Fibroblast of pulmonary artery (primary cell): ENCODE results near the gene SLC35F4.

Experiments used
- DNase-seq: peaks from one replicate; pipeline ENCODE4 v3.0.0-alpha.2; 2010; ENCODE audit warnings: low read depth
- H3K4me3 ChIP-seq: replicated peaks from 2 replicates; pipeline ENCODE4 v1.5.1; 2011; ENCODE audit warnings: low read depth, mild to moderate bottlenecking, control low read depth, low read length, moderate library complexity
- TF ChIP-seq, protein P1 (sequence below): IDR thresholded peaks from 2 replicates; pipeline ENCODE4 v1.5.1; 2011; ENCODE audit warnings: mild to moderate bottlenecking, control low read depth, low read length, inconsistent platforms; ENCODE audit errors: missing control alignments

SLC35F4 gene

DNA sequence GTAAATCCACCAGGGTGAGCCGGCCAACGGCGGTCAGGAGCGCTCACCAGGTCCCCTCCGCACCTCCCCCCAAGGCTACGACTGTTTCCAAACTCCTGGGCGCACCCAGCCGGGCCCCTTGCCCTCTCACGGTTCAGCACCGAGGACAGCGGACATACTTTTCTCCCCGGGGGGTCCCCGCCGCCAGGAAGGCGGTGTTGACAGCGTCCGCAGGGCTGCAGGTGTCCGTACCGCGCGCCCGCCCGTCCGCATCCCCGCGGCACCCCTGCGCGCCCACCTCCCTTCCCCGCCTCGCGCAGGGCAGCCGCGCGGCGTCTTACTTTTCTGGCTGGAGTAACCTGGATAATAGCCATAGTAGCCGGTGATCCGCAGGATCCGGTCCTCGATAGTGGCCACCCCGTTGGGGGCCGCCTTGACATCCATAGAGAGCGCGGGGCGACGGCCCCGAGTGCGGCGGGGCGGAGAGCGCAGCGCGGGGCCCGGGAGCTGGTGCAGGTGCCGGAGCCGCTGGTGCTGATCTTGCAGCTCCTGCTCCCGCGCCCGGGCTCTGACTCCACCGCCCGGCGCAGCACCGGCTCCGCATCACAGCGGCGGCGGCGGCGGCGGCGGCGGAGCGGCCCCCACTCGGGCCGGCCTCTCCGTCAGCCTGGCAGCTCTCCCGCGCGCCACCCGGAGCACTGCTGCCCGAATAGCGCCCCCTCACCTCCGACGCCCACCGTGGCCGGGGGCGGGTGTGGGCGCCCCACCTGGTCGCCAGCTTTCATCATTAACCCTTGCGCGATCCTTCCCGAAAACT lies at the start of gene SLC35F4:
SLC35F4 (minus strand) TSS at position 690 of the 796 bp plus-strand sequence.
- TF ChIP-seq, protein P1, sequence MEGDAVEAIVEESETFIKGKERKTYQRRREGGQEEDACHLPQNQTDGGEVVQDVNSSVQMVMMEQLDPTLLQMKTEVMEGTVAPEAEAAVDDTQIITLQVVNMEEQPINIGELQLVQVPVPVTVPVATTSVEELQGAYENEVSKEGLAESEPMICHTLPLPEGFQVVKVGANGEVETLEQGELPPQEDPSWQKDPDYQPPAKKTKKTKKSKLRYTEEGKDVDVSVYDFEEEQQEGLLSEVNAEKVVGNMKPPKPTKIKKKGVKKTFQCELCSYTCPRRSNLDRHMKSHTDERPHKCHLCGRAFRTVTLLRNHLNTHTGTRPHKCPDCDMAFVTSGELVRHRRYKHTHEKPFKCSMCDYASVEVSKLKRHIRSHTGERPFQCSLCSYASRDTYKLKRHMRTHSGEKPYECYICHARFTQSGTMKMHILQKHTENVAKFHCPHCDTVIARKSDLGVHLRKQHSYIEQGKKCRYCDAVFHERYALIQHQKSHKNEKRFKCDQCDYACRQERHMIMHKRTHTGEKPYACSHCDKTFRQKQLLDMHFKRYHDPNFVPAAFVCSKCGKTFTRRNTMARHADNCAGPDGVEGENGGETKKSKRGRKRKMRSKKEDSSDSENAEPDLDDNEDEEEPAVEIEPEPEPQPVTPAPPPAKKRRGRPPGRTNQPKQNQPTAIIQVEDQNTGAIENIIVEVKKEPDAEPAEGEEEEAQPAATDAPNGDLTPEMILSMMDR, result no peak
- DNase-seq, result peak; percentile 23
- no peak within 1 kb of the TSS for H3K4me3 ChIP-seq

DNA sequence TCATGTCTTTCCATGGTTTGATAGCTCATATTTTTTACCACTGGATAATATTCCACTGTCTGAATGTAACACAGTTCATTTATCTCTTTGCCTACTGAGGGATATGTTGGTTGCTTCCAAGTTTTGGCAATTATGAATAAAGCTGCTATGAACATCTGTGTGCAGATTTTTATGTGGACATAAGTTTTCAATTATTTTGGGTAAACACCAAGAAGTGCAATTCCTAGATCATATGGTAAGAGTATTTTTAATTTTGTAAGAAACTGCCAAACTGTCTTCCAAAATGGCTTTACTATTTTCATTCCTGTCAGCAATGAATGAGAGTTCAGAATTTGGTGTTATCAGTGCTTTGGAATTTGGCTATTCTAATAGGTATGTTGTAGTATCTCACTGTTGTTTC lies 43.7 kb upstream of the SLC35F4 start:
- H3K4me3 ChIP-seq, result no peak overlapping the region
- TF ChIP-seq, protein P1, result no peak
- no peak for DNase-seq

DNA sequence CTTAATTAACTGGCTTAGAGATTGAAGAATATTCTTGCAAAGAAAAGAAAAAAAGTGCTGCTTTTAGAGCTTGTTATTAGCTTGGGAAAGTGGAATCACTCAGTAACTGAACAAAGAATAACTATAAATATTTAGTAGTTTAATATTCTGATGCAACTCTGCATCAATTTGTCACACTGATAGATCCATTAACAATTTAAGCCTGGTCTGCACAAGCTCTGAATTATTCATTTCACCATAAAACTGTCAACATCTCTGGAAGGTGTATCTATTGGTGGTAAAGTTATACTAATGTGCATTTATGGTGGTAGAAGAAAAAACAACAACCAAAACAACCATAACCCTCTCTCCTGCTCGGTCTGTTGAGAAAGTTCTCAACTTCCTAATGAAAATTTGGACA lies 38.1 kb upstream of the SLC35F4 start:
- no peak for DNase-seq
- TF ChIP-seq, protein P1, result no peak
- no peak overlapping the region for H3K4me3 ChIP-seq

DNA sequence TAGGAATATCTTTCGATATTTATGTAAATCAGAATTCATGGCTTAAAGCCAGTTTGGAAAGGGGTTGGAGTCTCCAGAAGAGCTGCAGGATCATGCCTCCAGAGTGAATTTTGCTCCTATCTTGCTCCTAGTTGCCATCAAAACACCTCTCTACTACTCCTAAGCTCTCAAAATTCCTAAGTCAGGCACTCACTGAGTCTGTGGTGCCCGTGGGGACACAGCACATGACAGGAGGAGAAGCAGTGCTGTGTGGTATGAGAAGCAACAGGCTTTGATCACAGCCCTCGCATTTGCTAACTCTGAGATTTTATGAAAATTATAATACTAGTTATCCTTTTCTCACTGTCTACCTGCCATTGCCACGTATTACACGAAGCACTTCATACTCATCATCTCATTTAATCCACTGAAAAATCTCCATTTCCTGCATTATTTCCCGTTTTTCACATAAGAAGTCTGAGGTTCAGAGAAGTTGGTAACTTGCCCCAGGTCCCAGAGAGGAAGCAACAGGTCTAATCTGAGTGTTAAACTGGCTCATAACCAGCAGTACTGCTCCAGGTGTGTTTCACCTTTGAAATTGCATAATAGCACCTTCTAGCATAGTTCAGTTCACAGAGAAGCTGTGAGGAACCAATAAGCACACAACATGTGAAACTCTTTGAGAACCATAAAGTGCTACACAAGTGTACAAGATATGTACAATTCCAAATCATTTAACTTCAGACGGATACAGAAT lies 33.1 kb upstream of the SLC35F4 start:
- TF ChIP-seq, protein P1, result no peak
- H3K4me3 ChIP-seq, result no peak overlapping the region
- no peak for DNase-seq

DNA sequence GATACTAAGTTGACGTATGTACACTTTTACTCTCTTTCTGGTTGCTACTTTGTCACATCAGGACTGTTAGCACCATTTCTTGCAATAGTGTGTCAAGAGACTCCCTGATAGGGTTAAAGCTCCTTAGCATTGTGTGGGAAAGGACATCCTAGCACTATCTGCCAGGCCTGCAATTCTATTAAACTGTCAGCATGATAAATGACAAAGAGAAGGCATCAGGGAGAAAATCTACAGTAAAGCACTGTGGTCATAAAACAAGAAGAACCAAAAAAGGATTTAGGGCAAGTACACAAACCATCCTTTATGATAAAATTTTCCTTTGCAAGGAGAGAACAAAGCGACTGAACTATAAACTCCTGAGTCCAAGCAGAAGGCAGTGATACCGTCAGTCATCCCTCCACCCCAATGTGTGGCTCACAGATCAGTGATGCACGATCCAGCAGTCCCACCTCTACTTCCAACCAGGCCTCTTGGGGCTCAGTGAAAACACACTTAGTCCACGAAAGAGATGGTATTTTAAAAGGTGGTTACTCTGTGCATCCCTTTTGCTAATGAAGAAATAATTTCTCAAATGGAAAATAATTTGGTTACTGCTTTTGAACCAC lies 31.4 kb upstream of the SLC35F4 start:
- H3K4me3 ChIP-seq, result no peak overlapping the region
- DNase-seq, result no peak
- TF ChIP-seq, protein P1, result no peak

DNA sequence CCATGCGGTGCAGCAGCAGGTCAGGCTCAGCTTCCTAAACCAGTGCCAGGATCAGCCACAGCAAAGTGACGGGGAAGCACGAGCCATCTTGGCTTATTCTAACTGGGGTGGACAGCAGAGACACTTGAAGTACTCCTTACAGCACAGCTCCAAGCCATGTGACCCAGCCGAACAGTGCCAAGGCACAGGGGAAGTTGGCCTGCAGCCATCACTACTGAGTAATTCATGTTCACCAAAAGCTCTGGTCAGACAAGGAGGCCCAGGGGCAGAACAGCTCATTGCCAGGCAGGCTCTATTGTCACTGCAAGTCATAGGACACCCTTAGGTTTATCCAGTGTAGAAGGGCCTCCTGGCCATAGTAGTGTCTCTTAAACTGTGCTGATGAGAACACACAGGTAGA lies 23.4 kb upstream of the SLC35F4 start:
- no peak overlapping the region for H3K4me3 ChIP-seq
- TF ChIP-seq, protein P1, result no peak
- DNase-seq, result peak; percentile 36
